ENCODE data around the gene ARMC5. TPM values are rescaled to one million over a fixed set of nuclear protein-coding genes. Genes with fewer than 3 reads are reported as not detected.
"Not testable (repeated sequence)": the region's sequence is repeated elsewhere in the genome, so short reads cannot be mapped to it uniquely, and the experiment has no call there.

Gene ARMC5
- total RNA-seq, 1 donor from 2014 or later: 5.4 TPM

DNA sequence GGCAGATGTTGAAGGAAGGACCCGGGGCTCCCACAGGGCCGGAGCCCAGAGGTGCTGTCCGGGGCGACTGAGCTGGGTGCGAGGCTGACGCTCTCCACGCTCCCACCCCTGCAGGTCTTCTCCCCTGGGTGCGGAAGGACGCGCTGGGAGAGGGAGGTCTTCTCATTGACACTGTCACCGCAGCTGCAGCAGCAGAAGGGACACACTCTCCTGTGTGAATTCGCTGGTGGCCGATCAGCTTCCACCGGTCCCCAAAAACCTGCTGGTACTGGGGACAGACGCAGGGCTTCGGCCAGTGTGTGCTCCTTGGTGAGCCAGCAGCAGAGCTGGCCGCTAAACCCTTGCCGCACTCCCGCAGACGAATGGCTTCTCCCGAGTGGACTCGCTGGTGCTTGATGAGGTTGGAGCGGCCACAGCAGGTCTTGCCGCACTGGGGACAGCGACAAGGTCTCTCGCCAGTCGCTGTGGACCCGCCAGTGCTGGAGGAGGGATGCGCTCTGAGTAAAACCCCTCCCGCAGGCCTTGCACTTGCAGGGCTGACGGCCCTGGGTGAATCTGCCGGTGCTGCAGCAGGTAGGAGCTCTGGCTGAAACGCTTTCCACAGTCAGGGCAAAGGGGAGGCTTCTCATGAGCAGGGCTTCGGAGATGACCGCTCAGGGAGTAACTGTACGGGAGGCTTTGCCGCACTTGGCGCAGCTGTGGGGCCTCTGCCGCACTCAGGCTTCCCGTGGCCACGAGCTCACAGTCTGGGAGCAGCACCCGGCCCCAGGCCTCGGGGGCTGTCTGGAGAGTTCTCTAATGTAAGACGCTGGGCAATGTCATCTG, 22.9 kb upstream of the ARMC5 start:
- Histone ChIP-seq H3K4me3 (no peak overlapping the region), H3K9ac (no peak overlapping the region), H2AFZ (replicated peaks) (no peak overlapping the region), H3K36me3 (no peaks in the 10 kb centered on the region), H3K9me3 (ENCODE audit: low read depth) (no peaks in the 10 kb centered on the region), H4K20me1 (ENCODE audit: low read depth) (no peaks in the 10 kb centered on the region), H3K4me2 (no peak overlapping the region), H3K79me2 (ENCODE audit: low read depth) (no peaks in the 10 kb centered on the region), H3K27me3 (no peaks in the 10 kb centered on the region), H3K27ac (no peak overlapping the region), H3F3A (ENCODE audit: low read depth) (no peaks in the 10 kb centered on the region), H3K4me1 (no peaks in the 10 kb centered on the region)
- TF ChIP-seq, protein P1, sequence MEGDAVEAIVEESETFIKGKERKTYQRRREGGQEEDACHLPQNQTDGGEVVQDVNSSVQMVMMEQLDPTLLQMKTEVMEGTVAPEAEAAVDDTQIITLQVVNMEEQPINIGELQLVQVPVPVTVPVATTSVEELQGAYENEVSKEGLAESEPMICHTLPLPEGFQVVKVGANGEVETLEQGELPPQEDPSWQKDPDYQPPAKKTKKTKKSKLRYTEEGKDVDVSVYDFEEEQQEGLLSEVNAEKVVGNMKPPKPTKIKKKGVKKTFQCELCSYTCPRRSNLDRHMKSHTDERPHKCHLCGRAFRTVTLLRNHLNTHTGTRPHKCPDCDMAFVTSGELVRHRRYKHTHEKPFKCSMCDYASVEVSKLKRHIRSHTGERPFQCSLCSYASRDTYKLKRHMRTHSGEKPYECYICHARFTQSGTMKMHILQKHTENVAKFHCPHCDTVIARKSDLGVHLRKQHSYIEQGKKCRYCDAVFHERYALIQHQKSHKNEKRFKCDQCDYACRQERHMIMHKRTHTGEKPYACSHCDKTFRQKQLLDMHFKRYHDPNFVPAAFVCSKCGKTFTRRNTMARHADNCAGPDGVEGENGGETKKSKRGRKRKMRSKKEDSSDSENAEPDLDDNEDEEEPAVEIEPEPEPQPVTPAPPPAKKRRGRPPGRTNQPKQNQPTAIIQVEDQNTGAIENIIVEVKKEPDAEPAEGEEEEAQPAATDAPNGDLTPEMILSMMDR (IDR thresholded peaks at IDR 0.05): no peak
- TF ChIP-seq EZH2phosphoT487 (IDR thresholded peaks at IDR 0.05) (no peak), EZH2 (IDR thresholded peaks at IDR 0.05) (no peak)
- H3K27ac Mint-ChIP-seq: no peak overlapping the region
- DNase-seq (ENCODE audit: low spot score): no peak
- H3K4me1 Mint-ChIP-seq: peaks cover 3% of the 10 kb centered on the region
- no peaks in the 10 kb centered on the region for H3K9me3 Mint-ChIP-seq
- H3K27me3 Mint-ChIP-seq (ENCODE audit: insufficient read depth, low read depth): peaks cover 3% of the 10 kb centered on the region
- no peak overlapping the region for H3K4me3 Mint-ChIP-seq
- no peaks in the 10 kb centered on the region for H3K36me3 Mint-ChIP-seq

DNA sequence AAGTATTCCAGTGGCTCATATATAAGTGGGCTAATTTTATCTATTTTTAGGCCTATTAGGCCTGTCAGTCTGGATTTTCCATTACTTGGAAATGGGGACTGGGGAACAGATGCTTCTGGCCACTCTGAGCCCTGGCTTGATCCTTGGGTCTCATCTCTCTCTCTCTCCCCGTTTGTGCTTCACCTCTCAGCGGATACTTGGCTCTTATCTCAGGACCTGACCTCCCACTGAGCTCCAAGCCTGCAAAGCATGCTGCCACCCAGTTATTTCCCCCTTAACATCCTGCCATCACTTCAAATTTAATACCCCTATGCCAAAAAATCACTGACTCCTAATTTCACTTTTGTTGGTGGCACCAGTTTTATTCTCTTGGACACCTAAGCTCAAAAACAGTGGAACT, 20.9 kb upstream of the ARMC5 start:
- Mint-ChIP-seq H3K36me3 (no peaks in the 10 kb centered on the region), H3K9me3 (no peaks in the 10 kb centered on the region), H3K27me3 (ENCODE audit: insufficient read depth, low read depth) (peaks cover 5% of the 10 kb centered on the region), H3K27ac (no peak overlapping the region), H3K4me1 (peaks cover 5% of the 10 kb centered on the region), H3K4me3 (no peak overlapping the region)
- DNase-seq (ENCODE audit: low spot score): no peak
- Histone ChIP-seq H3K27me3 (no peaks in the 10 kb centered on the region), H3K9me3 (ENCODE audit: low read depth) (no peaks in the 10 kb centered on the region), H3K9ac (no peak overlapping the region), H3K4me2 (no peak overlapping the region), H4K20me1 (ENCODE audit: low read depth) (no peaks in the 10 kb centered on the region), H3K79me2 (ENCODE audit: low read depth) (no peaks in the 10 kb centered on the region), H3K4me1 (no peaks in the 10 kb centered on the region), H3K27ac (no peak overlapping the region), H2AFZ (replicated peaks) (no peak overlapping the region), H3K36me3 (no peaks in the 10 kb centered on the region), H3F3A (ENCODE audit: low read depth) (peaks cover 6% of the 10 kb centered on the region), H3K4me3 (no peak overlapping the region)
- no peak for TF ChIP-seq EZH2 (IDR thresholded peaks at IDR 0.05)
- TF ChIP-seq EZH2phosphoT487 (IDR thresholded peaks at IDR 0.05): no peak
- TF ChIP-seq, protein P1 (IDR thresholded peaks at IDR 0.05): no peak

DNA sequence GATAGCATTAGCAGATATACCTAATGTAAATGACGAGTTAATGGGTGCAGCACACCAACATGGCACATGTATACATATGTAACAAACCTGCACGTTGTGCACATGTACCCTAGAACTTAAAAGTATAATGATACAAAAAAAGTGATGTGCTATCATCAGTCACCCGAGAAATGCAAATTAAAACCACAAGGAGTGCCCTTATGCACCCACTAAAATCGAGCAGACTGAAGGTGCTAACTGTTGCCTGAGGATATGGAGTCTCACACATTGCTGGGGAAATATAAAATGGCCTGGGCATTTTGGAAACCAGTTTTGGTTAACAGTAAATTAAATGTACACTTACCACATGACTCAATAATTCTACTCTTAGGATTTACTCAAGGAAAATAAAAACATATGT, 20.3 kb upstream of the ARMC5 start:
- H3K27ac ChIP-seq: not testable (repeated sequence)

DNA sequence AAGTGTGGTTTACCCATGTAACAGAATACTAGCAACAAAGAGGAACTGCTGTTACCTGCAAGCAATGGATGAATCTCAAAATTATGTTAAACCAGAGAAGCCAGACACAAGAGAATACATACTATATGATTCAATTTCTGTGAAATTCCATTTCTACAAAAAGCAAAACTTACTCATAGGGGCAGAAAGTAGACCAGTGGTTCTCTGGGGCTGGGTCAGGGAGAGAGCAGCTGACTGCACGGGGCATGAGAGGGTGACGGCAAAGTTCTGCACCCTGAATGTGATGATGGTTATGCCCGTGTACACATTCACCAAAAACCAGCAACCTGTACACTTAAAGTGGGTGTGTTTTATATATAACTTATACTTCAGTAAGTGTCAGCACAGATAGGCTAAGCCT, 19.8 kb upstream of the ARMC5 start:
- Histone ChIP-seq H3K4me2 (no peak overlapping the region), H3K9ac (no peak overlapping the region), H4K20me1 (ENCODE audit: low read depth) (no peaks in the 10 kb centered on the region), H3K27me3 (no peaks in the 10 kb centered on the region), H3K4me3 (no peak overlapping the region), H3K36me3 (no peaks in the 10 kb centered on the region), H3K27ac (no peak overlapping the region), H3F3A (ENCODE audit: low read depth) (peaks cover 6% of the 10 kb centered on the region), H3K79me2 (ENCODE audit: low read depth) (no peaks in the 10 kb centered on the region), H2AFZ (replicated peaks) (no peak overlapping the region), H3K4me1 (no peaks in the 10 kb centered on the region), H3K9me3 (ENCODE audit: low read depth) (no peaks in the 10 kb centered on the region)
- Mint-ChIP-seq H3K27ac (no peak overlapping the region), H3K9me3 (no peaks in the 10 kb centered on the region), H3K4me3 (no peak overlapping the region), H3K36me3 (no peaks in the 10 kb centered on the region), H3K4me1 (peaks cover 3% of the 10 kb centered on the region), H3K27me3 (ENCODE audit: insufficient read depth, low read depth) (peaks cover 9% of the 10 kb centered on the region)
- DNase-seq (ENCODE audit: low spot score): no peak
- TF ChIP-seq EZH2phosphoT487 (IDR thresholded peaks at IDR 0.05) (no peak), EZH2 (IDR thresholded peaks at IDR 0.05) (no peak)
- TF ChIP-seq, protein P1 (IDR thresholded peaks at IDR 0.05): no peak

More for the DNA sequence above, 20.3 kb upstream of the ARMC5 start:
- not testable (repeated sequence) for H3K36me3 ChIP-seq; H3K9me3 ChIP-seq (ENCODE audit: low read depth); H3K4me3 Mint-ChIP-seq; H3K79me2 ChIP-seq (ENCODE audit: low read depth); H3K27me3 Mint-ChIP-seq (ENCODE audit: insufficient read depth, low read depth); H3K4me3 ChIP-seq; H3K4me1 ChIP-seq; H3K36me3 Mint-ChIP-seq; H3K4me2 ChIP-seq; H3K9me3 Mint-ChIP-seq; H3K4me1 Mint-ChIP-seq; H3K27me3 ChIP-seq; H2AFZ ChIP-seq (replicated peaks); DNase-seq (ENCODE audit: low spot score); H4K20me1 ChIP-seq (ENCODE audit: low read depth); H3K27ac Mint-ChIP-seq; H3K9ac ChIP-seq; H3F3A ChIP-seq (ENCODE audit: low read depth)
